Tibial nerve (tissue), 4 donors: ENCODE data around the gene DYDC2.

Experiments used
- EP300 ChIP-seq, 2 donors: sonication (generic); formaldehyde crosslinking; IDR thresholded peaks; one replicate each; pipeline ENCODE4 v1.6.1; 2017; ENCODE audit warnings: antibody characterized with exemption in 2 of 2, mild to moderate bottlenecking in 1 of 2
- POLR2A ChIP-seq, 2 donors: fragments of 450-650 bp; IDR thresholded peaks; one replicate each; pipeline ENCODE4 v1.6.1; 2017; ENCODE audit warnings: antibody characterized with exemption in 2 of 2, mild to moderate bottlenecking in 2 of 2, moderate library complexity in 2 of 2
- TF ChIP-seq, protein P1 (sequence below), 5 experiments: fragments of 200-600 bp in 3 of 5; fragments of 450-650 bp in 2 of 5; sonication (generic) in 3 of 5; IDR thresholded peaks; one replicate each; pipeline ENCODE4 v1.5.1; 2016 to 2019; ENCODE audit warnings: antibody characterized with exemption in 5 of 5, mild to moderate bottlenecking in 3 of 5, moderate library complexity in 2 of 5

GRCh38 chr10:80408242-80409101, 51.9 kb downstream of the DYDC2 start, which contains the start of gene PRXL2A:
- TF ChIP-seq, protein P1, sequence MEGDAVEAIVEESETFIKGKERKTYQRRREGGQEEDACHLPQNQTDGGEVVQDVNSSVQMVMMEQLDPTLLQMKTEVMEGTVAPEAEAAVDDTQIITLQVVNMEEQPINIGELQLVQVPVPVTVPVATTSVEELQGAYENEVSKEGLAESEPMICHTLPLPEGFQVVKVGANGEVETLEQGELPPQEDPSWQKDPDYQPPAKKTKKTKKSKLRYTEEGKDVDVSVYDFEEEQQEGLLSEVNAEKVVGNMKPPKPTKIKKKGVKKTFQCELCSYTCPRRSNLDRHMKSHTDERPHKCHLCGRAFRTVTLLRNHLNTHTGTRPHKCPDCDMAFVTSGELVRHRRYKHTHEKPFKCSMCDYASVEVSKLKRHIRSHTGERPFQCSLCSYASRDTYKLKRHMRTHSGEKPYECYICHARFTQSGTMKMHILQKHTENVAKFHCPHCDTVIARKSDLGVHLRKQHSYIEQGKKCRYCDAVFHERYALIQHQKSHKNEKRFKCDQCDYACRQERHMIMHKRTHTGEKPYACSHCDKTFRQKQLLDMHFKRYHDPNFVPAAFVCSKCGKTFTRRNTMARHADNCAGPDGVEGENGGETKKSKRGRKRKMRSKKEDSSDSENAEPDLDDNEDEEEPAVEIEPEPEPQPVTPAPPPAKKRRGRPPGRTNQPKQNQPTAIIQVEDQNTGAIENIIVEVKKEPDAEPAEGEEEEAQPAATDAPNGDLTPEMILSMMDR (IDR thresholded peaks at IDR 0.05) = peak in 3 of 5 experiments; percentile 8 to 42 (median 13)
- TF ChIP-seq POLR2A (IDR thresholded peaks at IDR 0.05) (peak in 1 of 2 donors; percentile 72), EP300 (IDR thresholded peaks at IDR 0.05) (peak in 1 of 2 donors; percentile 78)
